ENCODE data around the gene GULP1. TPM values are rescaled to one million over a fixed set of nuclear protein-coding genes. Genes with fewer than 3 reads are reported as not detected.

GULP1 gene
- total RNA-seq, 1 experiment from 2014 or later, result 76.0 TPM

- Histone ChIP-seq H3K4me3 (replicated peaks in 1 of 2; ENCODE audit: low read depth in 1 of 2, low read length in 2 of 2) (no peak overlapping the region), H3K4me2 (ENCODE audit: low read length) (no peak overlapping the region), H3K9me2 (ENCODE audit: insufficient read depth) (no peaks in the 10 kb centered on the region), H3K27me3 (ENCODE audit: insufficient read depth, low read length) (no peaks in the 10 kb centered on the region), H3K27ac (ENCODE audit: low read depth, low read length) (no peak overlapping the region), H3K79me2 (ENCODE audit: insufficient read depth, low read length) (peaks cover 92% of the 10 kb centered on the region), H4K20me1 (ENCODE audit: insufficient read depth) (no peaks in the 10 kb centered on the region), H3K9ac (ENCODE audit: low read length) (no peak overlapping the region), H3K9me3 (ENCODE audit: control insufficient read depth in 1 of 2, insufficient read depth in 1 of 2, low read depth in 1 of 2, low read length in 2 of 2) (no peaks in the 10 kb centered on the region), H3K4me1 (ENCODE audit: control insufficient read depth in 1 of 2, insufficient read depth in 2 of 2, low read length in 2 of 2) (no peaks in the 10 kb centered on the region; a peak in 1 of 4 replicates), H2AFZ (ENCODE audit: low read depth, low read length, poor library complexity, severe bottlenecking) (no peak overlapping the region), H3K36me3 (ENCODE audit: control insufficient read depth in 1 of 2, insufficient read depth in 2 of 2, low read length in 2 of 2) (no peaks in the 10 kb centered on the region)
- DNase-seq (ENCODE audit: low read depth, low spot score) (no peak), ATAC-seq (no peak)
- ChIA-PET RAD21 (ENCODE audit: low non-redundant PET in 1 of 2, low total read pairs in 2 of 2, uncharacterized antibody in 2 of 2, unreplicated experiment in 2 of 2) (no interaction called here), POLR2A (no interaction called here), CTCF (no interaction called here)
- BruUV-seq (replicated peaks), result no TSS peak
- TF ChIP-seq, protein P1, sequence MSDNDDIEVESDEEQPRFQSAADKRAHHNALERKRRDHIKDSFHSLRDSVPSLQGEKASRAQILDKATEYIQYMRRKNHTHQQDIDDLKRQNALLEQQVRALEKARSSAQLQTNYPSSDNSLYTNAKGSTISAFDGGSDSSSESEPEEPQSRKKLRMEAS (IDR thresholded peaks at IDR 0.05), result no peak
- TF ChIP-seq ZNF274 (IDR thresholded peaks at IDR 0.05; ENCODE audit: low read depth, low read length) (no peak), CBX3 (IDR thresholded peaks at IDR 0.05; ENCODE audit: low read depth) (no peak), EGR1 (IDR thresholded peaks at IDR 0.05; ENCODE audit: low read depth) (no peak), POLR2AphosphoS5 (IDR thresholded peaks at IDR 0.05; ENCODE audit: low read depth, low read length) (no peak), SRF (IDR thresholded peaks at IDR 0.05; ENCODE audit: low read depth) (no peak), JUND (IDR thresholded peaks at IDR 0.05) (no peak), SIN3A (IDR thresholded peaks at IDR 0.05; ENCODE audit: low read depth) (no peak), CTCF (IDR thresholded peaks at IDR 0.05 in 2 of 3, conservative IDR thresholded peaks at IDR 0.05 in 1 of 3; ENCODE audit: borderline replicate concordance in 1 of 3, insufficient read depth in 1 of 3, low read depth in 2 of 3, low read length in 2 of 3) (no peak), CEBPB (IDR thresholded peaks at IDR 0.05; ENCODE audit: low read depth) (no peak), FOSL1 (IDR thresholded peaks at IDR 0.05; ENCODE audit: low read depth) (no peak), TCF7L2 (IDR thresholded peaks at IDR 0.05; ENCODE audit: borderline replicate concordance, extremely low read depth, insufficient read depth, insufficient read length) (no peak), EZH2 (IDR thresholded peaks at IDR 0.05) (no peak), SP1 (IDR thresholded peaks at IDR 0.05; ENCODE audit: low read depth) (no peak), ZFX (IDR thresholded peaks at IDR 0.05) (no peak)
- TF ChIP-seq, protein P2, sequence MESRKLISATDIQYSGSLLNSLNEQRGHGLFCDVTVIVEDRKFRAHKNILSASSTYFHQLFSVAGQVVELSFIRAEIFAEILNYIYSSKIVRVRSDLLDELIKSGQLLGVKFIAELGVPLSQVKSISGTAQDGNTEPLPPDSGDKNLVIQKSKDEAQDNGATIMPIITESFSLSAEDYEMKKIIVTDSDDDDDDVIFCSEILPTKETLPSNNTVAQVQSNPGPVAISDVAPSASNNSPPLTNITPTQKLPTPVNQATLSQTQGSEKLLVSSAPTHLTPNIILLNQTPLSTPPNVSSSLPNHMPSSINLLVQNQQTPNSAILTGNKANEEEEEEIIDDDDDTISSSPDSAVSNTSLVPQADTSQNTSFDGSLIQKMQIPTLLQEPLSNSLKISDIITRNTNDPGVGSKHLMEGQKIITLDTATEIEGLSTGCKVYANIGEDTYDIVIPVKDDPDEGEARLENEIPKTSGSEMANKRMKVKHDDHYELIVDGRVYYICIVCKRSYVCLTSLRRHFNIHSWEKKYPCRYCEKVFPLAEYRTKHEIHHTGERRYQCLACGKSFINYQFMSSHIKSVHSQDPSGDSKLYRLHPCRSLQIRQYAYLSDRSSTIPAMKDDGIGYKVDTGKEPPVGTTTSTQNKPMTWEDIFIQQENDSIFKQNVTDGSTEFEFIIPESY (IDR thresholded peaks at IDR 0.05; ENCODE audit: extremely low read depth, insufficient replicate concordance, low read length), result no peak
- TF ChIP-seq, protein P3, sequence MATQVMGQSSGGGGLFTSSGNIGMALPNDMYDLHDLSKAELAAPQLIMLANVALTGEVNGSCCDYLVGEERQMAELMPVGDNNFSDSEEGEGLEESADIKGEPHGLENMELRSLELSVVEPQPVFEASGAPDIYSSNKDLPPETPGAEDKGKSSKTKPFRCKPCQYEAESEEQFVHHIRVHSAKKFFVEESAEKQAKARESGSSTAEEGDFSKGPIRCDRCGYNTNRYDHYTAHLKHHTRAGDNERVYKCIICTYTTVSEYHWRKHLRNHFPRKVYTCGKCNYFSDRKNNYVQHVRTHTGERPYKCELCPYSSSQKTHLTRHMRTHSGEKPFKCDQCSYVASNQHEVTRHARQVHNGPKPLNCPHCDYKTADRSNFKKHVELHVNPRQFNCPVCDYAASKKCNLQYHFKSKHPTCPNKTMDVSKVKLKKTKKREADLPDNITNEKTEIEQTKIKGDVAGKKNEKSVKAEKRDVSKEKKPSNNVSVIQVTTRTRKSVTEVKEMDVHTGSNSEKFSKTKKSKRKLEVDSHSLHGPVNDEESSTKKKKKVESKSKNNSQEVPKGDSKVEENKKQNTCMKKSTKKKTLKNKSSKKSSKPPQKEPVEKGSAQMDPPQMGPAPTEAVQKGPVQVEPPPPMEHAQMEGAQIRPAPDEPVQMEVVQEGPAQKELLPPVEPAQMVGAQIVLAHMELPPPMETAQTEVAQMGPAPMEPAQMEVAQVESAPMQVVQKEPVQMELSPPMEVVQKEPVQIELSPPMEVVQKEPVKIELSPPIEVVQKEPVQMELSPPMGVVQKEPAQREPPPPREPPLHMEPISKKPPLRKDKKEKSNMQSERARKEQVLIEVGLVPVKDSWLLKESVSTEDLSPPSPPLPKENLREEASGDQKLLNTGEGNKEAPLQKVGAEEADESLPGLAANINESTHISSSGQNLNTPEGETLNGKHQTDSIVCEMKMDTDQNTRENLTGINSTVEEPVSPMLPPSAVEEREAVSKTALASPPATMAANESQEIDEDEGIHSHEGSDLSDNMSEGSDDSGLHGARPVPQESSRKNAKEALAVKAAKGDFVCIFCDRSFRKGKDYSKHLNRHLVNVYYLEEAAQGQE (IDR thresholded peaks at IDR 0.05; ENCODE audit: low read depth), result no peak
- intact Hi-C loops (cut with micrococcal nuclease), result no loop called here
These were observed 36.7 kb downstream of the GULP1 start for GRCh38 chr2:188328419-188328818.
